ENCODE data around the gene IQCN. TPM values are rescaled to one million over a fixed set of nuclear protein-coding genes. Genes with fewer than 3 reads are reported as not detected.

Gene IQCN
- total and polyA plus RNA-seq, 7 donors, result 1.2 to 5.8 (median 3.4) TPM

DNA sequence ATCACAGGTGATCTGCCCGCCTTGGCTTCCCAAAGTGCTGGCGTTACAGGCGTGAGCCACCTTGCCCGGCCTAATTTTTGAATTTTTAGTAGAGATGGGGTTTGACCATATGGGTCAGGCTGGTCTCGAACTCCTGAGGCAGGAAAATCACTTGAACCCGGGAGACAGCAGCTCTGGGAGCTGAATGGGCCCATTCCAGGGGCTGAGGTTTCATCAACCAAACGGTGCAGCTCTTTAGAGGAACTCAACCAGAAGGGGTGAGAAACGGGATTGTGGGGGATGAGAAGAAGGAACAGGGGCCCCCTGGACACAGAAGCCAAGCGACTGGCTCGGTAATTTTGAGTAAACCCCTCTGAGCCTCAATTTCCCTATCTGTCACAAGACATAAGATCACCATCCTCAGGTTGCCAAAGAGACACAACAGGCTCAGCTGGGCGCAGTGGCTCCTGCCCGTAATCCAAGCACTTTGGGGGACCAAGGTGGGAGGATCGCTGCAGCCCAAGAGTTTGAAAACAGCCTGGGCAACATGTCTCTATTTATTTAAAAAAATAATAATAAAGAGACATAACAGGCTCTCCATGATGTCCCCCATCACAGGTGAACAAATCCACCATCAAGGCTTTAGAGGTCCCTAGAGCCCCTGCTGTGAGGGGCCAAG is 562 bp downstream of the IQCN start:
- Histone ChIP-seq H3K36me3 (peaks cover 0 to 15% (median 6%) of the 10 kb centered on the region in 4 donors), H3K4me1 (peaks cover 0 to 61% (median 54%) of the 10 kb centered on the region in 4 donors), H3K9me3 (no peaks in the 10 kb centered on the region), H3K27me3 (no peaks in the 10 kb centered on the region), H3K4me3 (no peak overlapping the region), H3K27ac (peak overlapping the region; percentile 75 to 100 (median 98))
- no peak for TF ChIP-seq CTCF (IDR thresholded peaks at IDR 0.05)
- TF ChIP-seq POLR2A (IDR thresholded peaks at IDR 0.05), result no peak
- no peak for TF ChIP-seq EP300 (IDR thresholded peaks at IDR 0.05)
- no peak for TF ChIP-seq POLR2AphosphoS5 (IDR thresholded peaks at IDR 0.05)
- WGBS, 2 donors, result 91 to 95% methylated on average over 13 of the region's 13 CpGs
- intact Hi-C loops (cut with DNase I), result no loop called here
- no peak for DNase-seq

DNA sequence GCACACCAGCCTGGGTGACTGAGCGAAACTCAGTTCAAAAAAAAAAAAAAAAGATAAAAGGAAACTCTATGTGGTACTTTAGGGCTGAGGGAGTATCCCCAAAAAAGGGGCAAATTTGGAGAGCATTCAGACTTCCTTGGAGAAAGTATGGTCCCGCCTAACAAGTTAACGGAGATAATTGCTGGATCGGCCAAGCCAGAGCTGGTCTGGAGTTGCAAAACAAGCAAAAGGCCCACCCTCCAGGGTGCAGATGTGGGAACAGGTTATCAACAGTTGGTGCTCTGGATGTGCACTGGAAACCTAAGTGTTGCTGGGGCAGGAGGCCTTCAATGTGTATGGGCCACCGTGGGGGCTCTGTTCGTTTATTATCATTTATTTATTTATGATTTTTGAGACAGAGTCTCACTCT is 2.8 kb downstream of the IQCN start:
- H3K4me3 ChIP-seq, result no peak overlapping the region
- H3K27me3 ChIP-seq, result no peaks in the 10 kb centered on the region
- peak overlapping the region in 3 of 4 donors; percentile 5 to 11 (median 5) for H3K27ac ChIP-seq
- peaks cover 7 to 30% (median 13%) of the 10 kb centered on the region in 4 donors for H3K36me3 ChIP-seq
- intact Hi-C loops (cut with DNase I), result no loop called here
- TF ChIP-seq POLR2AphosphoS5 (IDR thresholded peaks at IDR 0.05) (peak in 1 of 4 donors; percentile 9), POLR2A (IDR thresholded peaks at IDR 0.05) (no peak)
- DNase-seq, result no peak
- peaks cover 0 to 38% (median 32%) of the 10 kb centered on the region in 4 donors for H3K4me1 ChIP-seq
- WGBS, 2 donors, result 72 to 75% methylated on average over 6 of the region's 6 CpGs
- no peaks in the 10 kb centered on the region for H3K9me3 ChIP-seq

DNA sequence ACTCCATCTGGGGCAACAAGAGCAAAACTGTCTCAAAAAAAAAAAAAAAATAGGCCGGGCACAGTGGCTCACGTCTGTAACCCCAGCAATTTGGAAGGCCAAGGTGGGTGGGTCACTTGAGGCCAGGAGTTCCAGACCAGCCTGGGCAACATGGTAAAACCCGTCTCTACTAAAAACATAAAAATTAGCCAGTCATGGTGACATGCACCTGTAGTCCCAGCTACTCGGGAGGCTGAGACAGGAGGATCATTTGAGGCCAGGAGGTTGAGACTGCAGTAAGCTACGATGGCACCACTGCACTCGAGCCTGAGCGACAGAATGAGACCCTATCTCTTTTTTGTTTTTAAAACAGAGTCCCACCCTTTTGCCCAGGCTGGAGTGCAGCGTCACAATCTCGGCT is 3.9 kb downstream of the IQCN start:
- no peak for DNase-seq
- Histone ChIP-seq H3K9me3 (no peaks in the 10 kb centered on the region), H3K27ac (no peak overlapping the region), H3K4me3 (no peak overlapping the region), H3K36me3 (peaks cover 14 to 41% (median 20%) of the 10 kb centered on the region in 4 donors), H3K27me3 (no peaks in the 10 kb centered on the region), H3K4me1 (peaks cover 0 to 28% (median 21%) of the 10 kb centered on the region in 4 donors)
- TF ChIP-seq EP300 (IDR thresholded peaks at IDR 0.05), result no peak
- no peak for TF ChIP-seq POLR2A (IDR thresholded peaks at IDR 0.05)
- TF ChIP-seq POLR2AphosphoS5 (IDR thresholded peaks at IDR 0.05), result no peak
- no peak for TF ChIP-seq CTCF (IDR thresholded peaks at IDR 0.05)
- intact Hi-C loops (cut with DNase I), result no loop called here
- 88 to 94% methylated on average over 9 of the region's 9 CpGs for WGBS, 2 donors

GRCh38 chr19:18269070-18269723 is 5.1 kb downstream of the IQCN start:
- no peak overlapping the region for H3K4me3 ChIP-seq
- H3K4me1 ChIP-seq, result peaks cover 0 to 17% (median 11%) of the 10 kb centered on the region in 4 donors
- intact Hi-C loops (cut with DNase I), result no loop called here
- no peaks in the 10 kb centered on the region for H3K9me3 ChIP-seq
- no peaks in the 10 kb centered on the region for H3K27me3 ChIP-seq
- H3K27ac ChIP-seq, result no peak overlapping the region
- TF ChIP-seq POLR2AphosphoS5 (IDR thresholded peaks at IDR 0.05), result peak in 1 of 4 donors; percentile 2
- TF ChIP-seq CTCF (IDR thresholded peaks at IDR 0.05), result no peak
- no peak for TF ChIP-seq POLR2A (IDR thresholded peaks at IDR 0.05)
- no peak for TF ChIP-seq EP300 (IDR thresholded peaks at IDR 0.05)
- peaks cover 14 to 52% (median 20%) of the 10 kb centered on the region in 4 donors for H3K36me3 ChIP-seq
- DNase-seq, result no peak
- WGBS, 2 donors, result 85 to 91% methylated on average over 2 of the region's 2 CpGs

Data from sigmoid colon (tissue), 7 donors.